ENCODE measurements around the gene CHP1. TPM values are rescaled to one million over a fixed set of nuclear protein-coding genes. Genes with fewer than 3 reads are reported as not detected.
"Not testable (repeated sequence)": the region's sequence is repeated elsewhere in the genome, so short reads cannot be mapped to it uniquely, and the experiment has no call there.

Gene CHP1
- total RNA-seq, 1 donor from 2014 or later: 44.9 TPM

DNA sequence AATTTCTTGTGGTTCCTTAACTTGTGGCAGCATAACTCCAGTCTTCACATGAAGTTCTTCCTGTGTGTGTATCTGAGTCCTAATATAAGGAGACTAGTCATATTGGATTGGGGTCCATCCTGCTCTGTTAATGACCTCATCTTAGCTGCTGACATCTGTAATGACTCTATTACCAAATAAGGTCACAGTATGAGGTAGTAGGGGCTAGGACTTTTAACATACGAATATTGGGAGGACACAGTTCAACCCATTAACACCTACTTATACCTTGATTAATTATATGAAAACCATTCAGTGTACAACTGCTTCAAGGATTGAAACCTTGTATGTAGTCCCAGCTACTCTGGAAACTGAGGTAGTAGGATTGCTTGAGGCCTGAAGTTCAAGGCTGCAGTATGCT lies 57.4 kb downstream of the CHP1 start:
- Histone ChIP-seq H3K27ac (ENCODE audit: low read depth, low read length) (no peak overlapping the region), H3K4me1 (ENCODE audit: control insufficient read depth in 3 of 3, insufficient read depth in 3 of 3, low read length in 3 of 3) (peaks cover 6 to 28% (median 14%) of the 10 kb centered on the region in 3 donors), H3K9ac (ENCODE audit: low read depth in 1 of 3, low read length in 3 of 3) (no peak overlapping the region), H3K36me3 (ENCODE audit: control insufficient read depth in 3 of 3, insufficient read depth in 3 of 3, low read length in 3 of 3) (peaks cover 23 to 39% (median 36%) of the 10 kb centered on the region in 3 donors), H3K27me3 (ENCODE audit: control insufficient read depth in 3 of 3, insufficient read depth in 3 of 3, low read length in 3 of 3) (no peaks in the 10 kb centered on the region), H3K4me3 (ENCODE audit: low read length in 3 of 3) (no peak overlapping the region), H3K9me3 (ENCODE audit: control insufficient read depth in 3 of 3, low read length in 3 of 3) (no peaks in the 10 kb centered on the region)

DNA sequence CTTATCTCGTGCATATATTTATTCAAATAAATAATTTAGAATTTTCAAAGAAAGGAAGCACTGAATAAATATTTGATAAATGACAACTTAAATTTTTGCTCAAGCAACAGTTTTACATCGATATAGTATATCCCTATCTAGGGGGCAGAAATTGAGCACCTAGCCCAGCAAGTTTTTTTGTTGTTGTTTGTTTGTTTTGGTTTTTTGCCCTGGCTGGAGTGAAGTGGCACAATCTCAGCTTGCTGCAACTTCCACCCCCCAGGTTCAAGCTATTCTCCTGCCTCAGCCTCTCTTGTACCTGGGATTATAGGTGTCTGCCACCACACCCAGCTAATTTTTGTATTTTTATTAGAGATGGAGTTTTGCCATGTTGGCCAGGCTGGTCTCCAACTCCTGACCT lies 58.9 kb downstream of the CHP1 start:
- Histone ChIP-seq H3K9me3 (ENCODE audit: control insufficient read depth in 3 of 3, low read length in 3 of 3) (no peaks in the 10 kb centered on the region), H3K4me1 (ENCODE audit: control insufficient read depth in 3 of 3, insufficient read depth in 3 of 3, low read length in 3 of 3) (peaks cover 6 to 17% (median 14%) of the 10 kb centered on the region in 3 donors), H3K4me3 (ENCODE audit: low read length in 3 of 3) (no peak overlapping the region), H3K27ac (ENCODE audit: low read depth, low read length) (no peak overlapping the region), H3K27me3 (ENCODE audit: control insufficient read depth in 3 of 3, insufficient read depth in 3 of 3, low read length in 3 of 3) (no peaks in the 10 kb centered on the region), H3K36me3 (ENCODE audit: control insufficient read depth in 3 of 3, insufficient read depth in 3 of 3, low read length in 3 of 3) (peaks cover 23 to 39% (median 36%) of the 10 kb centered on the region in 3 donors), H3K9ac (ENCODE audit: low read depth in 1 of 3, low read length in 3 of 3) (no peak overlapping the region)

DNA sequence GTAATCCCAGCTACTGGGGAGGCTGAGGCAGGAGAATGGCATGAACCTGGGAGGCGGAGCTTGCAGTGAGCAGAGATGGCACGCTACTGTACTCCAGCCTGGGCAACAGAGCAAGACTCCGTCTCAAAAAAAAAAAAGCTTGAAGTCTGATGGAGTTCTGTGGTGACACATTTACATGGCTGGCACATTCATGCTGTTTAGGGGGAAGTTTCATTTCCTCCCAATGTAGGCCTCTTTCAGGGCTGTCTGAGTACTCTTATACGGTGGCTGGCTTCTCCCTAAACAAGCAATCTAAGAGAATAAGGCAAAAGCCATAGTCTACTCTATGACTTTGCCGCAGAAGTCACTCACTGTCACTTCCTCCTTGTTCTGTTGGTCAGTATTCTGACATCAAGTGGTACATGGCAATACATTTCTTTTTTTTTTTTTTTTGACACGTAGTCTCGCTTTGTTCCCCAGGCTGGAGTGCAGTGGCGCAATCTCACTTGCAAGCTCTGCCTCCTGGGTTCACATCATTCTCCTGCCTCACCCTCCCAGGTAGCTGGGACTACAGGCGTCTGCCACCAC lies 60.1 kb downstream of the CHP1 start:
- H3K27ac ChIP-seq (ENCODE audit: low read depth, low read length): no peak overlapping the region
- H3K4me1 ChIP-seq (ENCODE audit: control insufficient read depth in 3 of 3, insufficient read depth in 3 of 3, low read length in 3 of 3): peaks cover 0 to 9% (median 5%) of the 10 kb centered on the region in 3 donors
- no peaks in the 10 kb centered on the region for H3K9me3 ChIP-seq (ENCODE audit: control insufficient read depth in 3 of 3, low read length in 3 of 3)
- no peak overlapping the region for H3K9ac ChIP-seq (ENCODE audit: low read depth in 1 of 3, low read length in 3 of 3)
- H3K4me3 ChIP-seq (ENCODE audit: low read length in 3 of 3): no peak overlapping the region
- peaks cover 23 to 36% (median 33%) of the 10 kb centered on the region in 3 donors for H3K36me3 ChIP-seq (ENCODE audit: control insufficient read depth in 3 of 3, insufficient read depth in 3 of 3, low read length in 3 of 3)
- no peaks in the 10 kb centered on the region for H3K27me3 ChIP-seq (ENCODE audit: control insufficient read depth in 3 of 3, insufficient read depth in 3 of 3, low read length in 3 of 3)

DNA sequence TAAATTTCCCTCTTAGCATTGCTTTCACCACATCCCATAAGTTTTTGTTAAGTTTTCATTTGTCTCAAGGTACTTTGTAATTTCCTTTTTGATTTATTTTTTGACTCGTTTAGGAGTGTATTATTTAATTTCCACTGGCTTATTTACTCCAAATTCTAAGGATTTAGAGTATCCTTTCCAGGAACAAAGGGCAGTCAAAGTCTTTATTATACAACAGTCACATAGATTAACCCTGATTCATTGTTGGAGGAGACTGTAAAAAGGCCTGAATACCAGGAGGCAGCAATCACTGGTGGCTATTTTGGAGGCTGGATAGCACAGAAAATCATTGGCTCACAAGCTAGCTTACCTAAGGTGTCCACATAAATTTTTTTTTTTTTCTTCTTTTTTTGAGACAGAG lies 61.5 kb downstream of the CHP1 start:
- H3K27ac ChIP-seq (ENCODE audit: low read depth, low read length): no peak overlapping the region
- peaks cover 0 to 9% (median 5%) of the 10 kb centered on the region in 3 donors for H3K4me1 ChIP-seq (ENCODE audit: control insufficient read depth in 3 of 3, insufficient read depth in 3 of 3, low read length in 3 of 3)
- no peaks in the 10 kb centered on the region for H3K27me3 ChIP-seq (ENCODE audit: control insufficient read depth in 3 of 3, insufficient read depth in 3 of 3, low read length in 3 of 3)
- no peaks in the 10 kb centered on the region for H3K9me3 ChIP-seq (ENCODE audit: control insufficient read depth in 3 of 3, low read length in 3 of 3)
- no peak overlapping the region for H3K9ac ChIP-seq (ENCODE audit: low read depth in 1 of 3, low read length in 3 of 3)
- H3K4me3 ChIP-seq (ENCODE audit: low read length in 3 of 3): no peak overlapping the region
- peaks cover 13 to 26% (median 22%) of the 10 kb centered on the region in 3 donors for H3K36me3 ChIP-seq (ENCODE audit: control insufficient read depth in 3 of 3, insufficient read depth in 3 of 3, low read length in 3 of 3)

DNA sequence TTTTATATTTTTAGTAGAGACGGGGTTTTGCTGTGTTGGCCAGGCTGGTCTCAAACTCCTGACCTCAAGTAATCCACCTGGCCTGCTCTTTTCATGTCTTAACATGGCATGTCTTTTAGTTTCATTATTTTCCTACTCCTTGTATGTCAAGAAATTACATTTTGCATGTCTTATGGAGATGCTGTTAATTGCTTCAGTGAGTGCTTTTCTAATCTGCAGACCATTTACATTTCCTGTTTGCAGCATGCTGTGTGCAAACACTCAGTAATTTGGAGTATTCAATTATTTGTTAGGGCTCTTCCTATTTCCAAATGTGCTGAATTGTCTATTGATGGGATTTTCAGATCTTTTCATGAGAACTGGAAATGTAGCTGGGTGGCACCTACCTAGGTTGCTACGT lies 70.1 kb downstream of the CHP1 start:
- not testable (repeated sequence) for H3K27me3 ChIP-seq (ENCODE audit: control insufficient read depth in 3 of 3, insufficient read depth in 3 of 3, low read length in 3 of 3); H3K27ac ChIP-seq (ENCODE audit: low read depth, low read length); H3K9me3 ChIP-seq (ENCODE audit: control insufficient read depth in 3 of 3, low read length in 3 of 3); H3K4me3 ChIP-seq (ENCODE audit: low read length in 3 of 3); H3K4me1 ChIP-seq (ENCODE audit: control insufficient read depth in 3 of 3, insufficient read depth in 3 of 3, low read length in 3 of 3); H3K9ac ChIP-seq (ENCODE audit: low read depth in 1 of 3, low read length in 3 of 3)
- H3K36me3 ChIP-seq (ENCODE audit: control insufficient read depth in 3 of 3, insufficient read depth in 3 of 3, low read length in 3 of 3): peaks cover 7 to 13% (median 10%) of the 10 kb centered on the region in 3 donors

DNA sequence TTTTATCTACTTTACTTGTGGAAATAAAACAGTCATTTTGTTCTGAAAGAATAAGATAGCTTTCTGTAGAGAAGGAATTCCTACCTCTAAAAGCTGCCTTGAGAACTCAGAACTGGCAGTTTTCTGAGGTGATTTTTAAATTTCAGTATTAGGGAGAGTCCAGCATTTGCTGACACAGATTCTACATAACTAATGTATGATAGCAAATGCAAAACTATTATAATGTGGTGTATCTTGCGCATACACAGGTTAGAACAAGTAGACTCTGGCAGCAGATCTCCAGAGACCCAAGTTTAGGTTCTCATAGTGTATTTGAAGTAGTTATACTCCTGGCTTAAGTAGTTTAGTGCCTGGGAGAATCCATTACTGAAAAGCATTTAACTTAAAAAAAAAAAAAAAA lies 70.5 kb downstream of the CHP1 start:
- H3K9me3 ChIP-seq (ENCODE audit: control insufficient read depth in 3 of 3, low read length in 3 of 3): no peaks in the 10 kb centered on the region
- H3K4me3 ChIP-seq (ENCODE audit: low read length in 3 of 3): no peak overlapping the region
- no peaks in the 10 kb centered on the region for H3K4me1 ChIP-seq (ENCODE audit: control insufficient read depth in 3 of 3, insufficient read depth in 3 of 3, low read length in 3 of 3)
- no peak overlapping the region for H3K27ac ChIP-seq (ENCODE audit: low read depth, low read length)
- no peak overlapping the region for H3K9ac ChIP-seq (ENCODE audit: low read depth in 1 of 3, low read length in 3 of 3)
- peaks cover 7 to 13% (median 10%) of the 10 kb centered on the region in 3 donors for H3K36me3 ChIP-seq (ENCODE audit: control insufficient read depth in 3 of 3, insufficient read depth in 3 of 3, low read length in 3 of 3)
- no peaks in the 10 kb centered on the region for H3K27me3 ChIP-seq (ENCODE audit: control insufficient read depth in 3 of 3, insufficient read depth in 3 of 3, low read length in 3 of 3)

DNA sequence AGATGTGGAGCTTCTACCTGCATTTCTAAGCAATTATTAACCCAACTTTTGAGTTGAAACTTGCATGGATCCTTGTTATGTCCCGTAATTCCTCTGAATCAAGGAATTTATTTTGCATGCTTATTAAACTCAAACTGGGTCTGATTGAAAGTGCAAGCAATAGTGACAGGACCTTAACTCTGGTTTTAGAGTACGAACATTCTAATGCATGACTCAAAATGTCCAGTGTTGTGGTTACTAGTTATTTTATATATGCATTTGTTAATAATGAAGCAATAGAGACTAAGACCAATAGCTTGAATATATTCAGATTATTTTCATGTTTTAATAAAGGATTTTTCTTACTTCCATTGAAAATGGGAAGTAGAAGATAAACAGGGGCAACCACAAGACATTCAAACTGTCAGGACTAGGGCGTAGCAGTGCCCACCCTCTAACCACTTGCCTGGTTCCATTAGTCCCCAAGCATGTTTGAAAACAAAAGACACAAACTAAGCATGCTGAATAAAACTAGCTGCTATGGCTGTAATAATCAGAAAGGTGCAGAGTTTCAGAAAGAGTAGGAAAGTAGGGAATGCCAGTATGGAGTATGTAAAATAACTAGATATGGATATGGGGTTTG lies 73.2 kb downstream of the CHP1 start:
- Histone ChIP-seq H3K9ac (ENCODE audit: low read depth in 1 of 3, low read length in 3 of 3) (no peak overlapping the region), H3K9me3 (ENCODE audit: control insufficient read depth in 3 of 3, low read length in 3 of 3) (no peaks in the 10 kb centered on the region), H3K4me3 (ENCODE audit: low read length in 3 of 3) (no peak overlapping the region), H3K36me3 (ENCODE audit: control insufficient read depth in 3 of 3, insufficient read depth in 3 of 3, low read length in 3 of 3) (peaks cover 0 to 4% (median 3%) of the 10 kb centered on the region in 3 donors), H3K27me3 (ENCODE audit: control insufficient read depth in 3 of 3, insufficient read depth in 3 of 3, low read length in 3 of 3) (no peaks in the 10 kb centered on the region), H3K4me1 (ENCODE audit: control insufficient read depth in 3 of 3, insufficient read depth in 3 of 3, low read length in 3 of 3) (peaks cover 0 to 7% (median 3%) of the 10 kb centered on the region in 3 donors), H3K27ac (ENCODE audit: low read depth, low read length) (no peak overlapping the region)

DNA sequence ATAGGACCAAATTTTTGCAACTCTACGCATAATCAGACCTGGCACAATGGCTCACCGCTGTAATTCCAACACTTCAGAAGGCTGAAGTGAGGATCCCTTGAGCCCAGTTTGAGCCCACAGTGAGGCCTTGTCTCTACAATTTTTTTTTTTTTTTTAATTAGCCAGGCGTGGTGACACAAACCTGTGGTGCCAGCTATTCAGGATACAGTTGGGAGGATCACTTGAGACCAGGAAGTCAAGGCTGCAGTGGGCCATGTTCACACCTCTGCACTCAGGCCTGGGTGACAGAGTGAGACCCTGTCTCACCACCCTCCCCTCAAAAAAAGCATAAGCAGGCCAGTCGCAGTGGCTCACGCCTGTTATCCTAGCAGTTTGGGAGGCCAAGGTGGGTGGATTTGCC lies 76.6 kb downstream of the CHP1 start:
- H3K27ac ChIP-seq (ENCODE audit: low read depth, low read length): no peak overlapping the region

DNA sequence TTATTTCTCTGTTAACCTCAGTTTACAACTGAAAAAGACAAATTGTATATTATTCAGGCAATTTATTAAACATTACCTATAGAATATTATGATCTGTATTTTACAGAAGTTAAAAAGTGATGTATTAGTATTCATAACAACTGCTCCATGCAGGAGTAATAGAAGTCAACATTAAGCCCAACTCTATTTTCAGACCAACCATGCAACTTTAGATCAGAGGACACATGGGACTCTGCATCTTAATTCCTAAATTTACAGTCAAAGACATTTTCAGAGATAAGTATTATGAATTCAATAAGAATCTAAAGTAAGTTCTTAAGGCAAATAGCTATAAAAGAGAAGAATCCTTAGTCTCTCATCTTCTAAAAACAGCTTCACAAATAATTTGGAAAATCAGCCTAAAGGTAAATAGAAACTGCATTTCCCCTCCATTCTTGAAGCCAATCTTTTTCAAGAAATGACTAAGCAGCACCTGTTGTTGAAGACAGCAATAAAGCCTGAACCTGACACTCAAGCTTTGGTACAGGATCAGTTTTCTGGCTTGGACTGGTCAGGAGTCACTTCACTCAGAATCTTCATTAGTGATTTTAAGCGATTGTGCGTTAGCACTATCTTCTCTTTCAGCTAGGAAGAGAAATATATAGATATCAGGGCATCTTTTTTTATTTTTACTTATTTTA lies 78.3 kb downstream of the CHP1 start:
- H3K27ac ChIP-seq (ENCODE audit: low read depth, low read length): peak overlapping the region; percentile 84
- peak overlapping the region in 2 of 3 donors; percentile 18 to 68 for H3K9ac ChIP-seq (ENCODE audit: low read depth in 1 of 3, low read length in 3 of 3)
- H3K9me3 ChIP-seq (ENCODE audit: control insufficient read depth in 3 of 3, low read length in 3 of 3): no peaks in the 10 kb centered on the region
- H3K4me3 ChIP-seq (ENCODE audit: low read length in 3 of 3): peak overlapping the region in 1 of 3 donors; percentile 23
- H3K27me3 ChIP-seq (ENCODE audit: control insufficient read depth in 3 of 3, insufficient read depth in 3 of 3, low read length in 3 of 3): no peaks in the 10 kb centered on the region
- H3K4me1 ChIP-seq (ENCODE audit: control insufficient read depth in 3 of 3, insufficient read depth in 3 of 3, low read length in 3 of 3): peaks cover 0 to 15% (median 6%) of the 10 kb centered on the region in 3 donors
- H3K36me3 ChIP-seq (ENCODE audit: control insufficient read depth in 3 of 3, insufficient read depth in 3 of 3, low read length in 3 of 3): peaks cover 0 to 2% (median 0%) of the 10 kb centered on the region in 3 donors

More for the DNA sequence above, 76.6 kb downstream of the CHP1 start:
- H3K27me3 ChIP-seq (ENCODE audit: control insufficient read depth in 3 of 3, insufficient read depth in 3 of 3, low read length in 3 of 3): no peaks in the 10 kb centered on the region
- H3K36me3 ChIP-seq (ENCODE audit: control insufficient read depth in 3 of 3, insufficient read depth in 3 of 3, low read length in 3 of 3): peaks cover 0 to 2% (median 0%) of the 10 kb centered on the region in 3 donors
- H3K4me3 ChIP-seq (ENCODE audit: low read length in 3 of 3): no peak overlapping the region
- H3K9ac ChIP-seq (ENCODE audit: low read depth in 1 of 3, low read length in 3 of 3): no peak overlapping the region
- peaks cover 0 to 15% (median 6%) of the 10 kb centered on the region in 3 donors for H3K4me1 ChIP-seq (ENCODE audit: control insufficient read depth in 3 of 3, insufficient read depth in 3 of 3, low read length in 3 of 3)
- no peaks in the 10 kb centered on the region for H3K9me3 ChIP-seq (ENCODE audit: control insufficient read depth in 3 of 3, low read length in 3 of 3)

DNA sequence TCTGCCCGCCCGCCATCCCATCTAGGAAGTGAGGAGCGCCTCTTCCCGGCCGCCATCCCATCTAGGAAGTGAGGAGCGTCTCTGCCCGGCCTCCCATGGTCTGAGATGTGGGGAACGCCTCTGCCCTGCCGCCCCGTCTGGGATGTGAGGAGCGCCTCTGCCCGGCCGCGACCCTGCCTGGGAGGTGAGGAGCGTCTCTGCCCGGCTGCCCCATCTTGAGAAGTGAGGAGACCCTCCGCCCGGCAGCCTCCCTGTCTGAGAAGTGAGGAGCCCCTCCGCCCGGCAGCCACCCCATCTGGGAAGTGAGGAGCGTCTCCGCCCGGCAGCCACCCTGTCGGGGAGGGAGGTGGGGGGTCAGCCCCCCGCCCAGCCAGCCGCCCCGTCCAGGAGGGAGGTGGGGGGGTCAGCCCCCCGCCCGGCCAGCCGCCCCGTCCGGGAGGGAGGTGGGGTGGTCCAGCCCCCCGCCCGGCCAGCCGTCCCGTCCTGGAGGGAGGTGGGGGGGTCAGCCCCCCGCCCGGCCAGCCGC lies 89.8 kb downstream of the CHP1 start:
- not testable (repeated sequence) for H3K36me3 ChIP-seq (ENCODE audit: control insufficient read depth in 3 of 3, insufficient read depth in 3 of 3, low read length in 3 of 3); H3K4me3 ChIP-seq (ENCODE audit: low read length in 3 of 3); H3K9ac ChIP-seq (ENCODE audit: low read depth in 1 of 3, low read length in 3 of 3); H3K4me1 ChIP-seq (ENCODE audit: control insufficient read depth in 3 of 3, insufficient read depth in 3 of 3, low read length in 3 of 3); H3K27ac ChIP-seq (ENCODE audit: low read depth, low read length); H3K27me3 ChIP-seq (ENCODE audit: control insufficient read depth in 3 of 3, insufficient read depth in 3 of 3, low read length in 3 of 3); H3K9me3 ChIP-seq (ENCODE audit: control insufficient read depth in 3 of 3, low read length in 3 of 3)

Measured in skeletal muscle tissue (tissue), 4 donors.